Stimulated activated CD8-positive, alpha-beta memory T cell treated with anti-CD3 and anti-CD28 coated beads, Interleukin-2, amount 100 ng/mL, for 1 hour (primary cell): ENCODE results near the gene ZBTB3.
"Not testable (repeated sequence)": the region's sequence is repeated elsewhere in the genome, so short reads cannot be mapped to it uniquely, and the experiment has no call there.

Experiments used
- DNase-seq, 2 donors: peaks; one replicate each; pipeline ENCODE4 v3.0.0-alpha.2; 2020; ENCODE audit warnings: low read depth in 2 of 2

Gene ZBTB3

GRCh38 chr11:62753736-62754603, at the start of gene ZBTB3:
Gene ZBTB3, minus strand, starts transcription at chr11:62754160. Its CDS starts 496 bp downstream, at chr11:62753664.
- DNase-seq: peak; percentile 91 to 96

GRCh38 chr11:62801071-62801470, 47.1 kb upstream of the ZBTB3 start:
- no peak for DNase-seq

GRCh38 chr11:62799486-62799885, 45.5 kb upstream of the ZBTB3 start:
- no peak for DNase-seq

GRCh38 chr11:62796281-62796680, 42.3 kb upstream of the ZBTB3 start:
- DNase-seq: no peak

DNA sequence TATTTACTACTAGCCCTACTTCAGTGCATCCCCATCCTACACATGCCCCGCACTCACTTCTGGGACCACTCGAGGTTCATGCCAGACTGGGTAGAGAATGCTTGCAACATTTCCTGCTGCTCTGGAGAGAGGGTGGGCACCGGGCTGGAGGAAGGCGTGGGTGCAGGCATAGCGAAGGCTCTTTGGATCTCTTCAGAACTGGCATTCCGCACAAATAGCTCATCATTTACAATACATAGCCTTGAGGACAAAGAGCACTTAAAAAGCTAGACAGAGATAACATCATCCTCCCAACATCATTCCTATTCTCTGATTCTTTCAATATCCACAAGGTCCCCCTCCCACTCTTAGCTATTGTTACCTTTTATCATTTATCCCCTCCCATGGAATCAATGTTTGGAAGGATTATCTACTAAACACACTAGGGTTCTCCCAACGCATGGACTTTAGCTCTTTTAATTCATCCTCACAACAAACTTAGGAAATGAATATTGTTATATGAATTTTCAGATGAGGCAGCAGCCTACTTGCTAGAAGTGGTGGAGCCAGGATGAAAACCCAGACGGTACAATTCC, 40.3 kb upstream of the ZBTB3 start:
- no peak for DNase-seq

DNA sequence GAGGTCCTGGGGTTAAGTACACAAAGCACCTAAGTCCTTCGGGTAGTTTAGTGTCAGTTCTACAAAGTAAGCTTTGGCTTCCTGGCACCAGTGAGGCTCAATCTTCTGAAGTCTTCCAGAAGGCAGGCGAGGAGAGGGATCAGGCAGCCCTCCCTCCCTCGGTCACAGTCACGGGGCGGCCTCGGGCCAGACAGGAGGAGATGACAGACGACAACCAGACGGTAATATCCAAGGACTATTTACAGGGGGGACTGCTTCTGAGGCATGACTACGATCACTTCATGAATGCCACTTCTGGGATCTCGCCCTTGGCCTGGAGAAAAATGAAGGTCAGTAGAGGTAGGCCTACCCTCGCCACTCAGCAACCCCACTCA, 38.2 kb upstream of the ZBTB3 start:
- no peak for DNase-seq

GRCh38 chr11:62791501-62792201, 37.7 kb upstream of the ZBTB3 start, which contains the start of gene TMEM223:
Gene TMEM223, minus strand, starts transcription at chr11:62792006. Its CDS starts 12 bp downstream, at chr11:62791994.
- DNase-seq: peak; percentile 74 to 80

GRCh38 chr11:62789576-62789975, 35.6 kb upstream of the ZBTB3 start:
- DNase-seq: no peak

DNA sequence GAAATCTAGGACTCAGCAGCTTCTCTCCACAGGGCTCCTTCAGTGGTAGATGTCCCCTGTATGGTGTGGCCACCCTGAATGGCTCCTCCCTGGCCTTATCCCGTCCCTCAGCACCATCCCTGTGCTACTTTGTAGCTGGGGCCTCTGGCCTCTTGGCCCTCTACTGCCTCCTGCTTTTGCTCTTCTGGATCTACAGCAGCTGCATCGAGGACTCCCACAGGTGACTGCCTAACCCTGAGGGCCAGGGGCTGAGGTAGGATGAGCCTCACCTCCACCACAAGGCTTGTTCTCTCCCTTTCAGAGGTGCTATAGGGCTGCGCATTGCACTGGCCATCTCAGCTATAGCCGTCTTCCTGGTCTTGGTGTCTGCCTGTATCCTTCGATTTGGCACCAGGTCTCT, 35.0 kb upstream of the ZBTB3 start:
- DNase-seq: no peak

- peak; percentile 98 for DNase-seq
These were observed 33.2 kb upstream of the ZBTB3 start, which contains the start of gene TMEM179B for GRCh38 chr11:62787005-62787759. Gene TMEM179B, plus strand, starts transcription at chr11:62787402. Its CDS starts 30 bp downstream, at chr11:62787432.

DNA sequence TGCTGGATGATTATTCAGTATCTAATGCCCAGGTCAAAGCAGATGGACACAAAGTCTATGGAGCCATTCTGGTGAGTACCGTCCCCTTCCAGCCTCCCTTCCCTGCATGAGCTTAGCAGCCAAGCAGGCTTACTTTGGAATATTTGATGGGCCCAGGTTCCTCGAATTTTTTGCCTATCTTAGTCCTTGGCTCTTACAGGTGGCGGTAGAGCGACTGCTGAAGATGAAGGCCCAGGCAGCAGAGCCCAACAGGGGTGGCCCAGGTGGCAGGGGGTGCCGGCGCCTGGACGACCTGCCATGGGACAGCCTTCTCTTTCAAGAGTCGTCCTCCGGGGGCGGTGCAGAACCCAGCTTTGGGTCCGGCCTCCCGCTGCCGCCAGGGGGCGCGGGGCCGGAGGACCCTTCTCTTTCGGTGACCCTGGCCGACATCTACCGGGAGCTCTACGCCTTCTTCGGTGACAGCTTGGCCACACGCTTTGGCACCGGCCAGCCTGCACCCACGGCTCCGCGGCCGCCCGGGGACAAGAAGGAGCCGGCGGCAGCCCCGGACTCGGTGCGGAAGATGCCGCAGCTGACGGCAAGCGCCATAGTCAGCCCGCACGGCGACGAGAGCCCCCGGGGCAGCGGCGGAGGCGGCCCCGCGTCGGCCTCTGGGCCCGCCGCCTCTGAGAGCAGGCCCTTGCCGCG, 32.5 kb upstream of the ZBTB3 start:
- peak; percentile 70 to 74 for DNase-seq

DNA sequence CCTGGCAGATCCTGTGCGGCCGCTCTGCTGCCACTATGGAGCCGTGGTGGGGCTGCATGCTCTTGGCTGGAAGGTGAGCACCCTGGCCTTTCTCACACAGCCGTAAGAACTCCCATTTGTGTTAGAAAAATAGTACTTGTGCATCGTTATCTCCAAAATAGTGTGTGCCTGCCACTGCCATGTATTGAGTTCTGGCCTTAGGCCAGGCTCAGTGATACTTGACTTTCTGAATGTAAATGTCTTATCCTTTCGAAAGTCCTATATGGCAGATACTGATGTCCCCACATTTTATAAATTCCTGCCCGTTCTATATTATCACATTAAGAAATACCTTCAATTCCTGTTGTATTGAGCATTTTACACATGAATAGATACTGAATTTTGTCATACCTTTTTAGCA, 28.8 kb upstream of the ZBTB3 start:
- no peak for DNase-seq

GRCh38 chr11:62778441-62778840, 24.5 kb upstream of the ZBTB3 start:
- DNase-seq: no peak

DNA sequence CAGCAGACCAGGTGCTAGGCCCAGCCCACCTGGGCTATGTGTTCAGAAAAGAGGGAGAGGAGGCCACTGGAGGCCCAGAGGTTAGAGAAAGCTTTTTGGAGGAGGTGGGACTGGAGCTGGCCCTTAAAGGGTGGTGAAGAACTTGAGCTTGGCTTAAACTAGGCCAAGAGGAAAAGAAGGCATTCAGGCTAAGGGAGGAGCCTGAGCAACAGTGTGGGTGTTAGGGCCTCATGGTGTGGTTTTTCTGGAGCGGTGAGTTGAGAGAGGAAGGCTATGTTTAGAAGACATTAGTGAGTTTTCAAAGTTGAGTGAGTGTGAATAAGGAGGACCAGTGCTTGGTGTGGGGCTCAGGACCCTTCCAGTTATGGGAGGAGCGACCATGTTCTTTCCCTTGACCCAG, 23.4 kb upstream of the ZBTB3 start:
- DNase-seq: no peak

DNA sequence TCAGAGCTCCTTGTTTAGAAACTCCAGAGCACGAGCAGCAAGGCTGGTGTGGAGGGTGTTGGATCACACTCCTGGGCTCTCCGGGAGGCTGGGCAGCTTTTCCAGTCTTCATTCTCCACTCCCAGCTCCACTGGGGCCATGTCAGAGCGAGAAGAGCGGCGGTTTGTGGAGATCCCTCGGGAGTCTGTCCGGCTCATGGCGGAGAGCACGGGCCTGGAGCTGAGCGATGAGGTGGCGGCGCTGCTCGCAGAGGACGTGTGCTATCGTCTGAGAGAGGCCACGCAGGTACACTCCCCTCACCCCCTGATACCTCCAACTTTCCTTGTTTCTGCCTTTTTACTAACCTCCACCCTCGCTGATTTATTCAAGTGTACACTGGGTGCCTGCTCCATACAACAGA, 21.7 kb upstream of the ZBTB3 start:
- no peak for DNase-seq

- DNase-seq: no peak
These were observed 20.4 kb upstream of the ZBTB3 start for GRCh38 chr11:62774407-62774806.

- DNase-seq: peak; percentile 74 to 80
These were observed 17.4 kb upstream of the ZBTB3 start, which contains the start of gene TAF6L for GRCh38 chr11:62771144-62772021. Gene TAF6L, plus strand, starts transcription at chr11:62771396. Its CDS starts 4,388 bp downstream, at chr11:62775784.

GRCh38 chr11:62770778-62771143, 16.8 kb upstream of the ZBTB3 start:
- DNase-seq: no peak

- not testable (repeated sequence) for DNase-seq
These were observed 6.9 kb upstream of the ZBTB3 start for GRCh38 chr11:62760867-62761227.
